ENCODE measurements around the gene DCUN1D2.
"Not testable (repeated sequence)": the region's sequence is repeated elsewhere in the genome, so short reads cannot be mapped to it uniquely, and the experiment has no call there.

DCUN1D2 gene

DNA sequence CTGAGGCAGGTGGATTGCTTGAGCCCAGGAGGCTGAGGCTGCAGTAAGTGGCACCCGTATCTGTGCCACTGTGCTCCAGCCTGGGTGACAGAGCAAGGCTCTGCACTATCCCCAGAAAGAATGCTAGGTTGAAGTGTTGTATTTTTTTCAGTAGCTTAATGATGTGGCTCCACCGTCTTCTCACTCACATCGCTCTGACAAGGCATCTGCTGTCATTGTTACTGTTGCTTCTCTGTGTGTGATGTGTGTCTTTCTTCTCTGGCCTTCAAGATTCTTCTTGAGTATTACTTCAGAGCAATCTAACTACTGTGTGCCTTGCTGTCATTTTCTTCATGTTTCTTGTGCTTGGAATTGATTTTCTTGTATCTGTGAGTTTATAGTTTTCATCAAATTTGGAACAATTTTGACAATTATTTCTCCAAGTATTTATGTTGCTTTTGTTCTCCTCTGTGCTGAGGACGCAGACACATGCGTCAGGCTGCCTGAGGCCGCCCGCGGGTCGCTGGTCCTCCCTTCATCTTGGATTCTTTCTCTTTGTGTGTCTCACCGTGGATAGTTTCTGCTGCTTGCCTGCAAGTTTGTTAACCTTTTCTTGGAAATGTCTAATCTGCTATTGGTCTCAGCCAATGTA lies 48.0 kb downstream of the DCUN1D2 start:
- DNase-seq = no peak

DNA sequence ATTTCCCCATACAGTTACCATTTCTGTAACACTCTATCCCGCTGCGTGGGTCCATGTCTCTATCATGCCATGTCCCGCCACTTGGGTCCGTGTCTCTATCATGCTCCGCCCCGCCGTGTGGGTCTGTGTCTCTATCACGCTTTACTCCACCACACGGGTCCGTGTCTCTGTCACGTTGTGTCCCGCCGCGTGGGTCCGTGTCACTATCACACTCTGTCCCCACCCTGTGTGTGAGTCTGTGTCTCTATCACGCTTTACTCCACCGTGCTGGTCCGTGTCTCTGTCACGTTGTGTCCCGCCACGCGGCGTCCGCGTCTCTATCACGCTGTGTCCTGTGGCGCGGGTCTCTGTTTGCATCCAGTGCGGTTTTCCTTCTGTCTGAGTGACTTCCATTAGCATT lies 48.9 kb downstream of the DCUN1D2 start:
- DNase-seq = no peak

DNA sequence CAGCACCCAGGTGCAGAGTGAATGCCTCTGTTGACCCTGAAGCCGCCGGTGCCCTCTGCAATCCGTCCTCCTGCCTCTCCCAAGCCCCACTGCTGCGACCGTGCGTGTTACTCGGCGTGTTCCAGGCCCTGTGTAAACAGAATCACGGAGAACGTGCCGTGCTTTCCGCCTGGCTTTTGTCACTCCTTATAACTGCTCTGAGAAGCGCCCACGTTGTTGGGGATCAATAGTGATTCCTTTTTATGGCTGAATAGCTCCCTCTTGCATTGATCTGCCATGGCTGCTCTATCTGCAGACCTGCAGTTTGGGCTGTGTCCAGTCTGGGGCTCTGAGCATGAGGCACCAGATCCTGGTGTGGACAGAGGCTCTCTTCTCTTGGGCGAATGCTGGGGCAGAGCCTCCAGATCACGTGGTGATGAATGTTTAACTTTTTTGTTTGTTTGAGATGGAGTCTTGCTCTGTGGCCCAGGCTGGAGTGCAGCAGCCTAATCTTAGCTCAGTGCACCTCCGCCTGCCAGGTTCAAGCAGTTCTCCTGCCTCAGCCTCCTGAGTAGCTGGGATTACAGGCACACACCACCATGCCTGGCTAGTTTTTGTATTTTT lies 53.0 kb downstream of the DCUN1D2 start:
- no peak for DNase-seq

DNA sequence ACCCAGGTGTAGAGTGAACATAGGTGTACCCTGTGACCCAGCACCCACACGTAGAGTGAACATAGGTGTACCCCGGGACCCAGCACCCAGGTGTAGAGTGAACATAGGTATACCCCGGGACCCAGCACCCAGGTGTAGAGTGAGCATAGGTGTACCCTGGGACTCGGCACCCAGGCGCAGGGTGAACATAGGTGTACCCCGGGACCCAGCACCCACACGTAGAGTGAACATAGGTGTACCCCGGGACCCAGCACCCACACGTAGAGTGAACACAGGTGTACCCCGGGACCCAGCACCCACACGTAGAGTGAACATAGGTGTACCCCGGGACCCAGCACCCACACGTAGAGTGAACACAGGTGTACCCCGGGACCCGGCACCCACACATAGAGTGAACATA lies 53.6 kb downstream of the DCUN1D2 start:
- DNase-seq = not testable (repeated sequence)

DNA sequence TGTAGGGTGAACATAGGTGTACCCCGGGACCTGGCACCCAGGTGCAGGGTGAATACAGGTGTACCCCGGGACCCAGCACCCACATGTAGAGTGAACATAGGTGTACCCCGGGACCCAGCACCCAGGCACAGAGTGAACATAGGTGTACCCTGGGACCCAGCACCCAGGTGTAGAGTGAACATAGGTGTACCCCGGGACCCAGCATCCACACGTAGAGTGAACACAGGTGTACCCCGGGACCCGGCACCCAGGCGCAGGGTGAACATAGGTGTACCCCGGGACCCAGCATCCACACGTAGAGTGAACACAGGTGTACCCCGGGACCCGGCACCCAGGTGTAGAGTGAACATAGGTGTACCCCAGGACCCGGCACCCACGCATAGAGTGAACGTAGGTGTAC lies 54.6 kb downstream of the DCUN1D2 start:
- DNase-seq = not testable (repeated sequence)

DNA sequence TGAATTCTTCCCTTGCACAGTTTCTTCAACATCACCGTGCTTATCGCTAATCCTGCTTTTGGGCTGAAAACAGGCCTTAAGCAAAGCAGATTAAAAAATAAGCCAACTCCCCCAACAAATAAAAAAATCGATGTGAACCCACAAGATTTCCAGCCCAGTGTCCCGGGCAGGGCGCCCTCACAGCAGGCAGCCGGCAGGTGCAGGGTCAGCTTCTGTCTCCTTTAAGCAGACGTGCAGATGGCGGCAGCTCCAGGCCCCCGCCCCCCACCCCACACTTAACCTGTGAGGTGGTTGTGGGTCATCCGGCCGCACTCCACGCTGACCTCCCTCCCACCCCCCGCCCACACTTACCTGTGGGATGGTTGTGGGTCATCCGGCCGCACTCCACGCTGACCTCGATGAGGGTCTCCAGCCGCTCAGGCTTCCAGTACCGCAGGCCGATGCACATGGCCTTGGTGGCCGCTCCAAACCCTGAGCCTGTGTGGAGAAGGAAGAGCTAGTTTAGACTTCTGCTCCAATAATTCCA lies 57.1 kb downstream of the DCUN1D2 start:
- DNase-seq = no peak

DNA sequence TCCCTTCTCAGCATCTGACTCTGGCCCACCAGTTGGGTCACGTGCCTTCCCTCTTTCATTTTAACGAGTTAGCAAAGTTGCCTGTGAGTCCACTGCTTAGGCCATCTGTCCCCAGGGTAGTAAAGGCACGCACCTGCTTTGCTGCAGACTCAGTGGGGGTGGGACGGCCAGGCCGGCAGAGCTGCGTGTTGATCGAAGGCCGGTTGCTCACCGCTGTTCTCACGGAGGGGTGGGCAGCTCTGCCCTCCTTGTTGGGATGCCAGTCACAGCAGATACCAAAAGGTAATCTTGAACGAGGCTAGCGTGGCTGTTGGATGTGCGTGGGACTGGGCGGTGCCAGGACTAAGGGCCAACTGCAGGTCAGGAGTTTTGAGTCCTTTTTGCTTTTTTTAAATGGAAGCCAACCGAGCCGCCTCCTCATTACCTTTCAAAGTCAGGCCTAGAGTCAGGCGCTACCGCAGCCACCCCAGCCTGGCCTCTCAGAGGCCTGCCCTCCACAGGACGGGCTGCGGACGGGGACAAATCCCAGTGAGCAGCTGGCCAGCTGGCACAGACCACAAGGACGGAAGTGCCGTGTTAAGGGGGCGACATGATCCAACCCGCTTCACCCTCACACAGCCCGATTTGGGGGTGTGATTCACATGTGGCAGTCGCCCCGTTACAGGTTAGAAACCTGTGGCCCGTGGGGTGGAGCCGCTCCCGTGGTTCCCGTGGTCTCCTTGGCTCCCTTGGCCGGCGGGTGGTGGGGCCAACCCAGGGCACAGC lies 57.8 kb downstream of the DCUN1D2 start:
- DNase-seq = no peak

DNA sequence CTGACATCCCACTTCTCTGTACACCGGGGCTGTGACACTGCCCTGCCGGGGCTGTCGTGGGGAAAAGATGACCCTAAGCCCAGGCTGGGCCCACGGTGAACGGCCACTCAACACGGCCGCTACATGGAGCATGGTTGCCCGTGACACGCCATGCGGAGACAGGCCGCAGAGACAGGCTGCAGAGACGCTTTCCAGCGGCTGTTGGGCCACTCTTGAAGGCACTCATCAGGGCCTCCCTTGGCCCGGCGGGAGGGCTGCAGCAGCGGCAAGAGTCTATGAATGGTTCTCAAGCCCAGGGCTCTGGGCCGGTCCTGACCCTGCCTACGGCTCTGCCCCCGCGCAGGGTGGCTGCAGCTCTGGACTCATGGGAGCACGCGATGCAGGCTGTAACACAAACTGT lies 59.3 kb downstream of the DCUN1D2 start:
- DNase-seq = no peak

DNA sequence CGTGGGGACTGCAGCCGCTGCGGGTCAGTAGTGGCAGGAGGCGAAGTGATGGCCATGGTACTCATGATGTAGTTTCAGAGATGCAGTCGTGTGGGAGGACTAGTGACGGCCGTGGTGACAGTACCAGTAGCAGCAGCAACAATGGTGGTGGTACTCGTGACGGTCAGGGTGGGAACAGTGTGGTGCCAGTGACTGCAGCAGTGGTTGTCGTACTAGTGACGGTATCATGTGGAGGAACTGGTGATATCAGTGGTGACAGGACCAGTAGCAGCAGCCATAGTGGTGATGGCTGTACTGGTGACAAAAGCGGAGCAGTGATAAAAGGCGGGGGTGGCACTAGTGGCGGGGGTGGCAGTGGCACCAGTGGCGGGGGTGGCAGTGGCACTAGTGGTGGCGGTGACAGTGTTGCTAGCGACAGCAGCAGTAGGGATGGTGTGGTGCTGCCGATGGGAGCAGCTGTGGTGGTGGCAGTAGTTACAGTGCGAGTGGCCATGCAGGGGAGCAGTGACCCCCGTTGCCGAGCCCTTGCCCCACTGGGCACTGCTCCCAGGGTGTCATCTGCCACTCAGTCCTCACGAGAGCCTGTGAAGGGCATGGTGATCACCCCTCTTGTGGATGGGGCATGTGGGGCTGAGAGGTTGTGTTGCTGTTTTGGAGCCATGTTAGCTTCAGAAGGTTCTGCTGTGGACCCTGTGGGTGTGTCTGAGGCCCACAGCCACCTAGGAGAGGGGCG lies 60.0 kb downstream of the DCUN1D2 start:
- no peak for DNase-seq

DNA sequence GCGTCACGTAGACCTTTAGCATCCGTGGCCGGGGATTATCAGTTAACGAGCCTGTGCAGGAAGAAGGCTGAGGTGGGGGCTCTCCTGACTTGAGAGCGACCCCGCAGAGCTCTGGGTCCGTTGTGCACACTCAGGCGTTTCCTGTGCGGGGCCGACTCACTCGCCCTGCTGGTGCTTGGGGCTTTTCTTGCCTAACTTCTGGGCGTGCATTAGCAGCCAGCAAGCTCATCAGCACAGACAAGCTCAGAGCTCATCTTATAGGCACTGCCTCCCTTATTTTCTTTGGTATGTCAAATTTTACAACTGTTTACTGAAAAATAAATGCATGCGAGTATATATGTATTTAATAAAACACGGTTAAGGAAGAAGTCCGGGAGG lies 60.9 kb downstream of the DCUN1D2 start:
- no peak for DNase-seq

DNA sequence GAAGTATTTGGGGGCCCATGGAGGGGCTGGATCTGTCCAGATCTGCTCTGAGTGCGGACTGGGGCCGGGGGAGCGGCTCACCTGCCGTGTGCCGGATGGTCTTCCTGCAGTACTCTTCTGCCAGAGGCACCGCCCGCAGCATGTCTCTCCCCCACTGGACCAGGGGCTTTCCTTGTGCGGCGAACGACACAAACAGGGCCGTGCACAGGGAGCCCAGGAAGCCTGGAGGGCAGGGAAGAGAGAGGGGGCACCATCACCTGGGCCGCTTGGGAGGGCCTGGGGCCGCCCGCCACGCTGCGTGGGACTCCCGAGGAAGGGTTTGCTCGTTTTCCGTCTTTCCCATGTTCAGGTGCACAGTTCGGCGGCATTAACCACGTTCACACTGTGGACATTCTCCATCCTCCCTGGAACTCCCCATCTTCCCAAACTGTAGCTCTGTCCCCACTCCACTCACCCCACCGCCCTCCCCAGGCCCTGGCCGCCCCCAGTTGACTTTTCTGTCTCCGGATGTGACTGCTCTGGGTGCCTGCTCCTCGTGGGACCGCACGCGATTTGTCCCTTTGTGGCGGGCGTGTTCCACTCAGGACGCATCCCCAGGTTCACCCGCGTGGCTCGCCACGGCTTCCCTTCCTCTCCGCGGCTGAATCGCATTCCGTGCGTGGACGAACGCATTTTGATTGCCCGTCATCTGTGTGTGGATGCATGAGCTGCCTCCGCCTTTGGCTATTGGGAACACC lies 61.5 kb downstream of the DCUN1D2 start:
- DNase-seq = no peak

DNA sequence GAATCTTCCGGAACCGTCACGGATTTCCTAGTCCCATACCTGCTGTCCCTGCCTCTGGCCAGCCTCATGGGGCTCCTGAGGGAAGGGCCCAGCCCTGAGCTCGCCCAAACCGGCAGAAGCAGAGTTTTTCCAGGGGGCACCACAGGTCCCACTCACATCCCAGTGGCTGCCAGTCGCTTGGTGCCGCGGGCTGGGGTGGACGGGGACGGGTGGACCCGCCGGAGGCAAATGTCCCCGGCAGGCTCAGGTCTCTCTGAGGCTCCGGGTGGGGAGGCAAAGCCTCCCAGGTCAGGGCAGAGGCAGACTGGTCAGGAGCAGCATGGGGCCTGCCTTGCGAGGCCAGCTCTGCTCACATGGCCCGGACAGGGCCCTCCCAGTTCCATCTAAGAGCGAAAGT lies 62.0 kb downstream of the DCUN1D2 start:
- no peak for DNase-seq

DNA sequence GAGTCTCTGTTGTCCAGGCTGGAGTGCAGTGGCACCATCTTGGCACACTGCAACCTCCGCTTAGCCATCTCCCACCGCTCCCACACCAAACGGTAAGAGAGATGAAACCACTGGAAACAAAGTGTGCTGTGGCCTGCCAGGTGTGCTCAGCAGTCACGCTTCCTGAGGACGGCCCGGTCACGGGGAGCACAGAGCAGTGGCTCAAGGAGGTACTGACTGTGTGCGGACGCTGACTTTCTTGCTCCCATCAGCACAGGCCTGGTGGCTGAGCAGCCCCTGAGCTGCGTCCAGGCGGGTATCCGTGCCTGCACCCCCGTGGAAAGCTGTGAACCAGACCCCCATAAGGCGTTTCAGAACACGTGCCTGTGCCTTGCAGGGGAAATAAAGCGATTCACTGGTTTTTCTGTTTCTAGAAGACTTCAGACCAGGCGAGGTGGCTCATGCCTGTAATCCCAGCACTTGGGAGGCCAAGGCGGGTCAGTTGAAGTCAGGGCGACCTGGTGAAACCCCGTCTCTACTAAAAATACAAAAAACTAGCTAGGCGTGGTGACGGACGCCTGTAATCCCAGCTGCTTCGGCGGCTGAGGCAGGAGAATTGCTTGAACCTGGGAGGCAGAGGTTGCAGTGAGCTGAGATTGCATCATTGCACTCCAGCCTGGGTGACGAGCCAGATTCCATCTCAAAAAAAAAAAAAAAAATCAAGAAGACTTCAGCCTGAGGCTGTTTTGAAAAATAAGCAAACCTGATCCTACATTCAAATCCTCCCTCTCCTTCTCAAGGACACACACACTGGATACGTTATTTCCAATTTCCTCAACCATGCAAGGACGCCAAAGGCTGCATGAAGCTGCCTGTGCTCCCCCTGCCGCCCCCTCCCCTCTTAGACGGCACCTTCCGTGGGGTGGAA lies 62.7 kb downstream of the DCUN1D2 start:
- DNase-seq = no peak

DNA sequence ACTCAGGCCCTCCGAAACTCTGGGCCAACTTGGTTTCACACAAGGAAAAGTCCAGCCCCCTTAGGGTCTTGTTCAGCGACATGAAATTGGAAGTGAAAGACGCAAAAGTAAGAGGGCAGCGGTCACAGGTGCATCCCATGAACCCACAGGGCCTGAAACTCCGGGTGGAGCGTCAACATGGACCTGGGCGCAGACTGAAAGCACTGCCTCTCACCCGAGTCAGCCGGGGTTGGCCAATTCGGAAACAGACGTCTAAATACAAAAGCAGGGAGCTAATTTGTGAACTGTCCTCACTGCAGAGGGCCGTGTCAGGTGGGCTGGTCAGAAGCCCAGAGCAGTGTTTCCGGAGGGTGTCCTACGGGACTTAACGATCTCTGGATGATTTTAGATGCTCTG lies 63.9 kb downstream of the DCUN1D2 start:
- DNase-seq = no peak

DNA sequence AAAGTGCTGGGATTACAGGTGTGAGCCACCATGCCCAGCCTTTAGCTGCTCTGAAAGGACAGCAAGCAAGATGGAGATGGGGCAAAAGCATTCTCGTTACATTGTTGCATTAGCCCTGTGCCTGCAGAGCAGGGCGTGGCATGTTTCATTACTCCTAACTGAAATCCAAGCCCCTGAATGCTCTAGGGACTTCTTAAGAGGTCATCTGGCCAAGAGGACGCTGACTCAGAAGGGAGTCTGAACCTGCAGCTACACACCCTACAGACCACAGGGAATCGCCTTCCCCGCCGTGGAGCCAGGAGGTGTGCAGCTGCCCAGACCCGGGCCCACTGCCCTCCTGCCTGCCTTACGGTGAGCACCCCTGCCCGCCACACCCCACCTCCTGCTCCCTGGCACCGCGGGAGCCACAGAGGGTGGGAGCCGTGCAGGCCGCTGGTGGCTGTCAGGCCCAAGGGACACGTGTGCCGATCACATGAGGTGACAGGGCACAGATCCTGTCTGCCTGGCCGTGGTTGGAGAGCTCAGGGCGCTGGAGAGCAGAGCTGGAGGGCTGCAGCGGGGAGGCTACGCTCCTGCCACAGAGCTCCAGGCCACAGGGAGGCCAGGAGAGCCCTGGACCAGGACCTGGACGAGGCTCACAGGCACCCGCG lies 64.4 kb downstream of the DCUN1D2 start:
- no peak for DNase-seq

DNA sequence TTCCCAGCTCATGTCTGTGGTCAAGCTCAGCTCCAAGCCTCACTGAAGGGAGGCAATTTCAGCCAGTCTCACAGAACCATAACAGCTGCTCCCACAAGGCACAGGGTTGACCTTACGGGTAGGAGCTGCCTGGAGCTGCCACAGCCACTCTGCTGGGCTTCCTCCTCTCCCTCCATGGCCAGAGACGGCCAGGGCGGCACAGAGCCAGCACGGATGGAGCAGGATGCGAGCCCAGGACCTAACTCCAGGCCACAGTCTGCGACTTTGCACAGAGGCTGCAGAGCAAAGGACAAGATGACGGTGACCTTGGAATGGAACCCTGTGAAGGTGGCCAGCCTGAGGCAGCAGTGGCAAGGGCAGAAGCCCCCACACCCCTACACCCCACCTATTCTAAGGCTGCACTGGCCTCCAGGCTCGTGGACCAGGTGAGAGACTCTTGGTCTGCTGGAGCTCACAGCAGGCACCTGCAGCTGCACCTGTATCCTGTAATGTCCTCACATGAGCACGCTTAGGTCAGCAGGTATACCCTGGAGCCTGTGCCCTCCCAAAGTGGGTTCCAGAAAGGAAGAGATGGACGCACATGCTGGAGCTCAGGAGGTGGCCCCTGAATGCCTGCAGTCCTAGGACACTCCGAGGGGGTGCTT lies 66.9 kb downstream of the DCUN1D2 start:
- no peak for DNase-seq

DNA sequence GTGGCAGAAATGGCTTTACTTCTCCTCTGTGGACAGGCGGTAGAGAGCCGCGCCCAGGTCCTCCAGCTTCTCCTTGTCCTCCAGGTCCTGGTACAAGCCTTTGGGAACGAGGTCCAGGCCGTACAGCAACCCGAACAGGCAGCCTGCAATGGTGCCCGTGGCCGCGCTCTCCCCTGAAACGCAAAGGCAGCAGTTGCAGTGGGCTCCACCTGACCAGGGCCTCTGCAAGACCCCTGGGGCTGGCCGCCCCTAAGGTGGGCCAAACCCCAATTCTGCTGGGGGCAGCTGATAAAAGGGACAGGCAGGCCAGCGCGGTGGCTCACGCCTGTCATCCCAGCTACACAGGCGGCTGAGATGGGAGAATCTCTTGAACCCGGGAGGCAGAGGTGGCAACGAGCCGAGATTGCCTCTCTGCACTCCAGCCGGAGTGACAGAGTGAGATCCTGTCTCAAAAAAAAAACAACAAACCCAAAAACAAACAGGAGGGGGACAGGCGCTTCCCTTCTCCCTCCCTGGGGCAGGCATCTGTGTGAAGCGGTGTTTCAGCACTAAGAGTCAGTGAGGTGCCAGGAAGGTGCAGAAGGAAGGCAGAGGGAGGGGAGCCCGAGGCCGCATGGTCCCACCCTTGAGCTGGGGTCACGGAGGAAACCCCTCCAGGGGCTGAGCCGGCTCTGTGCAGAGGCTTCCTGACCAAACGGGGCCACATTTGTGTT lies 67.5 kb downstream of the DCUN1D2 start:
- no peak for DNase-seq

DNA sequence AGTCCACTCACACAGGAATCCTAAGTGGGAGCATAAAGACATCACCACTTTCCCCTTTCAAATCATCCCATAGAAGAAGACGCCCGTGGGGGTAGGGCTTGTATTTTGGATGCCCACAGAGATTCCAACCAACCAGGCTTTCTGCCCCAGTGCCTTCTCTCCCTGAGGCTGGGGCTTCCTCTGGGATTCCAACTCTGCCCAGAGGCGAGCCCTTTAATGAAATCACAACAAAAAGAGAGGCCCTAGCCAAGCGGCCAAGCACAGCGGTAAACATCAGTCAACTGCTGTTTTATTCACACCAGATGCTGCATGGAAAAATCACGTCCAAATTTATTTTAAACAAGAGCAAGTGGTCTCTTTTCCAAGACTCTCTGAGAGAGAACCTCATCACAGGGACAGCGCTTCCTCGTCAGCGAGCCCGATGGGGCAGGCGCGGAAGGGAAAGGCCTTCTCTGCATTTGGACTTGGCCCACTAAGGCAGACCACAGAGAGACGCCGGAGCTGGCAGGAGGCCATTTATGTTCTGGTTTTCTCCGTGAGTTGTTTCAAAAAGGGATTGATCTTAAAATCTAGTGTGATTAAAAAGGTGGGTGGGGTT lies 68.7 kb downstream of the DCUN1D2 start:
- DNase-seq = no peak

DNA sequence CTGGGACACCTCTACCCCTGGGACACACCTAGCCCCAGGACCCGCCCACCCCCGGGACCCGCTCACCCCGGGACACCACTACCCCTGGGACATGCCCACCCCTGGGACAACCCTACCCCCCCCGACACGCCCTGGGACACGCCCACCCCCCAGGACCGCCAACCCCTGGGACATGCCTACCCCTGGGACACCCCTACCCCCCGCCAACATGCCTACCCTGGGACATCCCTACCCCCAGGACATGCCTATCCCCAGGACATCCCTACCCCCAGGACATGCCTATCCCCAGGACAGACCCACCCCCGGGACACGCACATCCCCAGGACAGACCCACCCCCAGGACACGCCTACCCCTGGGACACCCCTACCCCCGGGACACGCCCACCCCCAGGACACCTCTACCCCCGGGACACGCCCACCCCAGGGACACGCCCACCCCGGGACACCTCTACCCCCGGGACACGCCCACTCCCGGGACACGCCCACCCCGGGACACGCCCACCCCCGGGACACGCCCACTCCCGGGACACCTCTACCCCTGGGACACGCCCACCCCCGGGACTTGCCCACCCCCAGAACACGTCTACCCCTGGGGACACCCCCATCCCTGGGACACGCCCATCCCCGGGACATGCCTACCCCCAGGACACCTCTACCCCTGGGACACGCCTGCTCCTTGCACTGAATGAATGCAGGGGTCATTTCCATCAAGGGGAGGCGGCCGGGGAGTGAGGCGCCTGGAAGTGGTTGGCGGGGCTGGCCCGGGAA lies 69.5 kb downstream of the DCUN1D2 start:
- DNase-seq = no peak
